ENCODE measurements around the gene CFAP251.

Gene CFAP251

GRCh38 chr12:122051231-122051876, 133.0 kb downstream of the CFAP251 start:
- DNase-seq (ENCODE audit: low read depth in 3 of 3, low spot score in 1 of 3): no peak

- no peak for DNase-seq (ENCODE audit: low read depth in 3 of 3, low spot score in 1 of 3)
Measured at GRCh38 chr12:122052285-122052684, 133.9 kb downstream of the CFAP251 start.

All from stimulated activated CD4-positive, alpha-beta T cell treated with anti-CD3 and anti-CD28 coated beads, TNF-alpha, amount 100 ng/mL, for 1 hour (primary cell).